ENCODE data around the gene MOB3A.

MOB3A gene

GRCh38 chr19:2117215-2117960, 21.3 kb upstream of the MOB3A start:
- no peak for DNase-seq (ENCODE audit: low read depth)
- TF ChIP-seq, protein P1, sequence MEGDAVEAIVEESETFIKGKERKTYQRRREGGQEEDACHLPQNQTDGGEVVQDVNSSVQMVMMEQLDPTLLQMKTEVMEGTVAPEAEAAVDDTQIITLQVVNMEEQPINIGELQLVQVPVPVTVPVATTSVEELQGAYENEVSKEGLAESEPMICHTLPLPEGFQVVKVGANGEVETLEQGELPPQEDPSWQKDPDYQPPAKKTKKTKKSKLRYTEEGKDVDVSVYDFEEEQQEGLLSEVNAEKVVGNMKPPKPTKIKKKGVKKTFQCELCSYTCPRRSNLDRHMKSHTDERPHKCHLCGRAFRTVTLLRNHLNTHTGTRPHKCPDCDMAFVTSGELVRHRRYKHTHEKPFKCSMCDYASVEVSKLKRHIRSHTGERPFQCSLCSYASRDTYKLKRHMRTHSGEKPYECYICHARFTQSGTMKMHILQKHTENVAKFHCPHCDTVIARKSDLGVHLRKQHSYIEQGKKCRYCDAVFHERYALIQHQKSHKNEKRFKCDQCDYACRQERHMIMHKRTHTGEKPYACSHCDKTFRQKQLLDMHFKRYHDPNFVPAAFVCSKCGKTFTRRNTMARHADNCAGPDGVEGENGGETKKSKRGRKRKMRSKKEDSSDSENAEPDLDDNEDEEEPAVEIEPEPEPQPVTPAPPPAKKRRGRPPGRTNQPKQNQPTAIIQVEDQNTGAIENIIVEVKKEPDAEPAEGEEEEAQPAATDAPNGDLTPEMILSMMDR (IDR thresholded peaks at IDR 0.05; ENCODE audit: insufficient read depth, low read depth, low read length, missing control alignments) = no peak

GRCh38 chr19:2116507-2116906, 20.4 kb upstream of the MOB3A start:
- TF ChIP-seq, protein P1 (IDR thresholded peaks at IDR 0.05; ENCODE audit: insufficient read depth, low read depth, low read length, missing control alignments) = no peak
- H3K4me3 ChIP-seq (ENCODE audit: low read length) = no peak overlapping the region
- no peak for DNase-seq (ENCODE audit: low read depth)

More at GRCh38 chr19:2117215-2117960, 21.3 kb upstream of the MOB3A start:
- no peak overlapping the region for H3K4me3 ChIP-seq (ENCODE audit: low read length)

DNA sequence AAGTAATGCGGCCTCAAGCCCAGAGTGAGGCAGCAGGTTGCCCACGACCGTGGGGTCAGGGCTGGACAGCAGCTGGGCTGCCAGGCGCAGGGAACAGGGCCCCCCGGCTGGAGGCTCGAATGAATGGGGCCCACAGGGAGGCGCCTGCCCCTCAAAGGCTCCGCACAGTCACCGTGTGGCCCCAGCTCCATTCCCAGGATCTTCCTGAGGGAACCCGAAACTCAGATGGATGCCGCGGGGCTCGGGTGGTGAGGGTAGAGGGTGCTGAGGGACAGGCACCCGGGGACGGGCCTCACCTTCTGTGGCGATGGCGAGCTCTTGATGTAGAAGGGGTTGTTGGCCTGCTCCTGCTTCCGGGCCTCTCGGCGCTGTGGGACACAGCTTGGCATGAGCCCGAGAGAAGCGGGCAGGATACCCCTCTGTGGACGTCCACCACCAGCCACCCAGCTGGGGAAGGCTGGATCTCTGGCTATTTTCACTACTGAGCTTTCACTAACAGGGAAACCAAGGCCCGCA, 19.8 kb upstream of the MOB3A start:
- DNase-seq (ENCODE audit: low read depth) = no peak
- TF ChIP-seq, protein P1 (IDR thresholded peaks at IDR 0.05; ENCODE audit: insufficient read depth, low read depth, low read length, missing control alignments) = no peak
- H3K4me3 ChIP-seq (ENCODE audit: low read length) = no peak overlapping the region

GRCh38 chr19:2115324-2115723, 19.2 kb upstream of the MOB3A start:
- no peak for DNase-seq (ENCODE audit: low read depth)
- no peak overlapping the region for H3K4me3 ChIP-seq (ENCODE audit: low read length)
- TF ChIP-seq, protein P1 (IDR thresholded peaks at IDR 0.05; ENCODE audit: insufficient read depth, low read depth, low read length, missing control alignments) = no peak

- H3K4me3 ChIP-seq (ENCODE audit: low read length) = no peak overlapping the region
- DNase-seq (ENCODE audit: low read depth) = no peak
- TF ChIP-seq, protein P1 (IDR thresholded peaks at IDR 0.05; ENCODE audit: insufficient read depth, low read depth, low read length, missing control alignments) = no peak
Observed at GRCh38 chr19:2114821-2115220, 18.7 kb upstream of the MOB3A start.

DNA sequence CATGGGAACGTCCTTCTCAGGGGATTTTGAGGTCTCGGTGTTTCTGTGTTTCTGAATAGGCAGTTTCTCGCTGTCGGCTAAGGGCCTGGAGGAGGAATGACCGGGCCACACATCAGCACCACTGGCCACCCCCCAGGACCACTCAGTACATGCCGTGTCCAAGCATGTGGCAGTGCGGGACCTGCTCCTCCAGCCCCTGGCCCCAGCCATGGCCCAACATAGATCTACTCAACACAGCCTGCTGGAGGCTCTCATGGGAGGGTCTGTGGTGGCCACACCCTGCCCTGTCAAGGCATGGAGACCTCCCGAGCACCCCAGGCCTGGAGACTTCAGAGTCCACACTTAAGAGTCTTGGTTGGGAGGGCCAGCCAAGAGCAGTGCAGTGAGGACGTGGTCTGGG, 18.1 kb upstream of the MOB3A start:
- TF ChIP-seq, protein P1 (IDR thresholded peaks at IDR 0.05; ENCODE audit: insufficient read depth, low read depth, low read length, missing control alignments) = no peak
- DNase-seq (ENCODE audit: low read depth) = no peak
- no peak overlapping the region for H3K4me3 ChIP-seq (ENCODE audit: low read length)

All from epithelial cell of esophagus (primary cell).